SK-N-MC (cell line): ENCODE data around the gene FXYD3.

ENCODE experiments used
- DNase-seq: peaks from one replicate; pipeline ENCODE4 v3.0.0-alpha.2; 2011; ENCODE audit warnings: low read depth, low spot score
- H3K27ac ChIP-seq: fragments of 200-600 bp; sonication (generic); 2 replicates; pipeline ENCODE4 v1.5.1; 2016; ENCODE audit warnings: mixed run types
- H3K36me3 ChIP-seq: fragments of 200-600 bp; sonication (generic); 2 replicates; pipeline ENCODE4 v1.6.1; 2017; ENCODE audit warnings: antibody characterized with exemption, low read length, mixed read lengths; ENCODE audit not compliant: insufficient read depth
- H3K4me3 ChIP-seq: fragments of 200-600 bp; sonication (generic); 2 replicates; pipeline ENCODE4 v1.5.1; 2016
- H3K9ac ChIP-seq: fragments of 200-600 bp; sonication (generic); 2 replicates; pipeline ENCODE4 v1.8.0; 2017; ENCODE audit warnings: mixed run types, mixed read lengths; ENCODE audit not compliant: insufficient read length
- H3K9me3 ChIP-seq: fragments of 200-600 bp; sonication (generic); 2 replicates; pipeline ENCODE4 v1.6.1; 2017; ENCODE audit warnings: low read depth, mild to moderate bottlenecking, antibody characterized with exemption, low read length, moderate library complexity, mixed read lengths
- EZH2 ChIP-seq: fragments of 200-600 bp; sonication (generic); IDR thresholded peaks from one replicate; pipeline ENCODE4 v1.6.1; 2017; ENCODE audit warnings: antibody characterized with exemption
- FOXP2 ChIP-seq: optimal IDR thresholded peaks from 2 replicates; pipeline ENCODE3; 2011; ENCODE audit warnings: mild to moderate bottlenecking, moderate library complexity; ENCODE audit not compliant: insufficient read depth; ENCODE audit errors: extremely low read length, control extremely low read depth
- POLR2AphosphoS5 ChIP-seq: IDR thresholded peaks from 2 replicates; pipeline ENCODE4 v1.6.1; 2012; ENCODE audit warnings: mild to moderate bottlenecking, low read depth, low read length, borderline replicate concordance

FXYD3 gene

GRCh38 chr19:35104361-35104760 lies 11.3 kb upstream of the FXYD3 start:
- DNase-seq: no peak
- Histone ChIP-seq H3K27ac (no peak overlapping the region), H3K36me3 (no peaks in the 10 kb centered on the region), H3K9me3 (no peaks in the 10 kb centered on the region), H3K9ac (no peak overlapping the region), H3K4me3 (no peak overlapping the region)
- TF ChIP-seq FOXP2 (no peak), EZH2 (no peak), POLR2AphosphoS5 (no peak)

GRCh38 chr19:35105047-35105410 lies 10.6 kb upstream of the FXYD3 start:
- no peaks in the 10 kb centered on the region for H3K9me3 ChIP-seq
- H3K36me3 ChIP-seq: no peaks in the 10 kb centered on the region
- H3K4me3 ChIP-seq: no peak overlapping the region
- no peak overlapping the region for H3K27ac ChIP-seq
- TF ChIP-seq FOXP2 (no peak), EZH2 (no peak), POLR2AphosphoS5 (no peak)
- no peak overlapping the region for H3K9ac ChIP-seq
- DNase-seq: no peak

GRCh38 chr19:35105411-35106290 lies 10.0 kb upstream of the FXYD3 start:
- no peak for DNase-seq
- no peak for TF ChIP-seq FOXP2
- TF ChIP-seq POLR2AphosphoS5: no peak
- TF ChIP-seq EZH2: no peak
- H3K36me3 ChIP-seq: no peaks in the 10 kb centered on the region
- no peak overlapping the region for H3K4me3 ChIP-seq
- H3K27ac ChIP-seq: no peak overlapping the region
- H3K9me3 ChIP-seq: no peaks in the 10 kb centered on the region
- no peak overlapping the region for H3K9ac ChIP-seq

- no peaks in the 10 kb centered on the region for H3K9me3 ChIP-seq
- no peak overlapping the region for H3K9ac ChIP-seq
- H3K36me3 ChIP-seq: no peaks in the 10 kb centered on the region
- TF ChIP-seq POLR2AphosphoS5: no peak
- TF ChIP-seq FOXP2: no peak
- TF ChIP-seq EZH2: no peak
- H3K4me3 ChIP-seq: no peak overlapping the region
- H3K27ac ChIP-seq: no peak overlapping the region
- no peak for DNase-seq
These were observed 9.4 kb upstream of the FXYD3 start for GRCh38 chr19:35106291-35106583.

- H3K4me3 ChIP-seq: no peak overlapping the region
- no peak for DNase-seq
- TF ChIP-seq POLR2AphosphoS5 (no peak), EZH2 (no peak), FOXP2 (no peak)
- H3K9ac ChIP-seq: no peak overlapping the region
- H3K36me3 ChIP-seq: no peaks in the 10 kb centered on the region
- no peak overlapping the region for H3K27ac ChIP-seq
- no peaks in the 10 kb centered on the region for H3K9me3 ChIP-seq
These were observed 8.6 kb upstream of the FXYD3 start for GRCh38 chr19:35106898-35107541.

- H3K9me3 ChIP-seq: no peaks in the 10 kb centered on the region
- DNase-seq: no peak
- no peaks in the 10 kb centered on the region for H3K36me3 ChIP-seq
- TF ChIP-seq EZH2 (no peak), POLR2AphosphoS5 (no peak), FOXP2 (no peak)
- no peak overlapping the region for H3K27ac ChIP-seq
- H3K4me3 ChIP-seq: no peak overlapping the region
- no peak overlapping the region for H3K9ac ChIP-seq
These were observed 8.1 kb upstream of the FXYD3 start for GRCh38 chr19:35107545-35107944.

GRCh38 chr19:35108730-35109129 lies 6.9 kb upstream of the FXYD3 start:
- DNase-seq: no peak
- Histone ChIP-seq H3K9me3 (no peaks in the 10 kb centered on the region), H3K27ac (no peak overlapping the region), H3K4me3 (no peak overlapping the region), H3K36me3 (no peaks in the 10 kb centered on the region), H3K9ac (no peak overlapping the region)
- TF ChIP-seq FOXP2 (no peak), EZH2 (no peak), POLR2AphosphoS5 (no peak)

GRCh38 chr19:35109395-35110112 lies 6.1 kb upstream of the FXYD3 start:
- Histone ChIP-seq H3K4me3 (no peak overlapping the region), H3K27ac (no peak overlapping the region), H3K36me3 (no peaks in the 10 kb centered on the region), H3K9me3 (no peaks in the 10 kb centered on the region), H3K9ac (no peak overlapping the region)
- TF ChIP-seq EZH2: no peak
- no peak for TF ChIP-seq FOXP2
- no peak for TF ChIP-seq POLR2AphosphoS5
- DNase-seq: no peak
